ENCODE measurements around the gene CEP295NL.

DNA sequence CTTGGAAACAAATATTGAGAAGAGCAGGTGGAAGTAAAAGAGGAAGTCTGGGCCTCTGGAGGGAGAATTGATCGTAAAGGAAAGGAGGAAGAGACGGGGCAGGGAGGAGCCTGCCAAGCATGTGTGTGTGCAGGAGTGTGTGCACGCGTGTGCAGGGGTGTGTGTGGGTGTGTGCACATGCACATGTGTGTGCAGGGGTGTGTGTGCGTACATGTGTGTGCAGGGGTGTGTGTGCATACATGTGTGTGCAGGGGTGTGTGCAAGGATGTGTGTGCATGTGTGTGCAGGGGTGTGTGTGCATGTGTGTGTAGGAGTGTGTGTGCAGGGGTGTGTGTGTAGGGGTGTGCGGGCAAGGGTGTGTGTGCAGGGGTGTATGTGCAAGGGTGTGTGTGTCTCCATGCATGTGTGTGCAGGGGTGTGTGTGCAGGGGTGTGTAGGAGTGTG is 10.0 kb downstream of the CEP295NL start:
- TF ChIP-seq, protein P1, sequence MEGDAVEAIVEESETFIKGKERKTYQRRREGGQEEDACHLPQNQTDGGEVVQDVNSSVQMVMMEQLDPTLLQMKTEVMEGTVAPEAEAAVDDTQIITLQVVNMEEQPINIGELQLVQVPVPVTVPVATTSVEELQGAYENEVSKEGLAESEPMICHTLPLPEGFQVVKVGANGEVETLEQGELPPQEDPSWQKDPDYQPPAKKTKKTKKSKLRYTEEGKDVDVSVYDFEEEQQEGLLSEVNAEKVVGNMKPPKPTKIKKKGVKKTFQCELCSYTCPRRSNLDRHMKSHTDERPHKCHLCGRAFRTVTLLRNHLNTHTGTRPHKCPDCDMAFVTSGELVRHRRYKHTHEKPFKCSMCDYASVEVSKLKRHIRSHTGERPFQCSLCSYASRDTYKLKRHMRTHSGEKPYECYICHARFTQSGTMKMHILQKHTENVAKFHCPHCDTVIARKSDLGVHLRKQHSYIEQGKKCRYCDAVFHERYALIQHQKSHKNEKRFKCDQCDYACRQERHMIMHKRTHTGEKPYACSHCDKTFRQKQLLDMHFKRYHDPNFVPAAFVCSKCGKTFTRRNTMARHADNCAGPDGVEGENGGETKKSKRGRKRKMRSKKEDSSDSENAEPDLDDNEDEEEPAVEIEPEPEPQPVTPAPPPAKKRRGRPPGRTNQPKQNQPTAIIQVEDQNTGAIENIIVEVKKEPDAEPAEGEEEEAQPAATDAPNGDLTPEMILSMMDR (IDR thresholded peaks at IDR 0.05) = no peak
- TF ChIP-seq NFE2L2 (conservative IDR thresholded peaks at IDR 0.05; ENCODE audit: low read length) (no peak), RAD21 (conservative IDR thresholded peaks at IDR 0.05 in 1 of 2, IDR thresholded peaks at IDR 0.05 in 1 of 2) (no peak), ESRRA (IDR thresholded peaks at IDR 0.05; ENCODE audit: borderline replicate concordance, low read length) (no peak), EP300 (IDR thresholded peaks at IDR 0.05) (no peak), EHMT2 (IDR thresholded peaks at IDR 0.05; ENCODE audit: low read depth) (no peak), CHD2 (IDR thresholded peaks at IDR 0.05; ENCODE audit: low read length, partially characterized antibody) (no peak), PHF8 (IDR thresholded peaks at IDR 0.05; ENCODE audit: borderline replicate concordance, low read depth) (no peak), POLR2A (IDR thresholded peaks at IDR 0.05; ENCODE audit: low read length) (no peak), MAX (IDR thresholded peaks at IDR 0.05) (no peak), SMC3 (IDR thresholded peaks at IDR 0.05) (no peak)

Data from A549 (cell line).